Heart left ventricle (tissue), 16 donors: ENCODE measurements around the gene POLR3GL. TPM values are rescaled to one million over a fixed set of nuclear protein-coding genes. Genes with fewer than 3 reads are reported as not detected.

Experiments
- ATAC-seq, 4 donors: fragments of 200-7000 bp; cut with Tn5 transposase; one replicate each; pipeline ENCODE4 v1.9.1; 2020 to 2022; ENCODE audit warnings: moderate library complexity in 4 of 4, mild to moderate bottlenecking in 3 of 4, moderate number of reproducible peaks in 1 of 4
- DNase-seq, 5 donors: peaks; one replicate each; pipeline ENCODE4 v3.0.0-alpha.2; 2020
- H3K27ac ChIP-seq, 12 donors: fragments of 200-600 bp; sonication (generic) in 4 of 12; one replicate each; pipeline versions ENCODE4 v1.5.0 to v1.8.0; 2016 to 2022; ENCODE audit warnings: mild to moderate bottlenecking in 2 of 12
- H3K27me3 ChIP-seq, 9 donors: fragments of 200-600 bp; sonication (generic) in 2 of 9; one replicate each; pipeline versions ENCODE4 v1.5.1 to v1.8.0; 2016 to 2022; ENCODE audit warnings: mild to moderate bottlenecking in 3 of 9
- H3K36me3 ChIP-seq, 9 donors: fragments of 200-600 bp; sonication (generic) in 2 of 9; one replicate each; pipeline versions ENCODE4 v1.5.0 to v1.8.0; 2018 to 2022; ENCODE audit warnings: mild to moderate bottlenecking in 2 of 9
- H3K4me1 ChIP-seq, 12 donors: fragments of 200-600 bp; sonication (generic) in 4 of 12; one replicate each; pipeline versions ENCODE4 v1.5.0 to v1.8.0; 2016 to 2022; ENCODE audit warnings: mild to moderate bottlenecking in 3 of 12
- H3K4me3 ChIP-seq, 12 donors: fragments of 200-600 bp; sonication (generic) in 4 of 12; one replicate each; pipeline versions ENCODE4 v1.5.0 to v1.8.0; 2017 to 2022; ENCODE audit warnings: mild to moderate bottlenecking in 9 of 12, moderate library complexity in 4 of 12
- H3K9me3 ChIP-seq, 12 donors: fragments of 200-600 bp; sonication (generic) in 4 of 12; one replicate each; pipeline versions ENCODE4 v1.5.0 to v1.8.0; 2016 to 2022; ENCODE audit warnings: mild to moderate bottlenecking in 1 of 12
- CTCF ChIP-seq, 12 donors: fragments of 200-600 bp; sonication (generic) in 4 of 12; IDR thresholded peaks; one replicate each; pipeline versions ENCODE4 v1.5.0 to v1.8.0; 2018 to 2022; ENCODE audit warnings: antibody characterized with exemption in 12 of 12, mild to moderate bottlenecking in 5 of 12
- POLR2A ChIP-seq, 2 donors: fragments of 450-650 bp; IDR thresholded peaks; one replicate each; pipeline ENCODE4 v1.6.1; 2017; ENCODE audit warnings: antibody characterized with exemption in 2 of 2, mild to moderate bottlenecking in 2 of 2, moderate library complexity in 2 of 2
- WGBS, 4 donors: extraction: QIAGEN DNeasy Blood & Tissue Kit in 2 of 4; methylation state at CpG; one replicate each; pipeline versions ENCODE4 v1.1.5 to v1.1.7; 2013 to 2018; 5-methylcytosine and 5-hydroxymethylcytosine counted together
- intact Hi-C, 10 donors: fragments of 100-400 bp; cut with DNase I; formaldehyde crosslinking; loops; one replicate each; pipeline versions ENCODE4 v1.11.1 to v1.14.2; 2022
- polyA plus RNA-seq, 2 donors: library from polyadenylated mRNA; stranded (reverse); fragments of 200-250 nt; gene quantifications; one replicate each; pipeline ENCODE4 v1.2.3, GENCODE V29; 2013
- total RNA-seq, 9 donors: library from RNA; depleted of rRNA in 2 of 9; stranded (reverse); fragments of >200 nt in 2 of 9; fragmentation: NEBNext Ultra II Directional in 3 of 9; extraction: Animal tissue kit (Norgen Biotek cat#: 25700) in 3 of 9; gene quantifications; one replicate each; pipeline versions ENCODE4 v1.1.0 to v1.2.4, GENCODE V29; 2016 to 2023
- donor health status: ischemic (EF 13 %, LVEDD 7.1; RV severe dilation, severe dysfunction).
- donor health status: healthy with polysubstance abuse.
- donor health status: DM: no; HTN: yes; CAD: no.
- donor health status: DM: no; HTN: no; CAD: no.
- donor health status: ischemic (EF 25% LVEDD 6.9; RV normal size, moderate dysfunction).
- donor health status: ischemic (EF 25% LVEDD 5.7; RV mildly dilated, moderate dysfunction).
- donor health status: healthy.
- donor health status: DM: yes; HTN: yes; CAD: no.
- donor health status: ischemic (EF 35%, LVEDD 5.7; RV mildly dilated, moderate dysfunction).
- donor health status: nonischemic (EF 11% LVEDD 7.7; RV severe dilation, severe dysfunction).
- donor health status: DM: yes; HTN: yes; CAD: no.
- donor health status: PGD.
- donor health status: ischemic (EF 29% LVEDD 5.4; RV normal size, mild dysfunction).
- donor health status: nonischemic (EF 23%, LVEDD 6.1; RV moderate dilation, normal function).

The POLR3GL gene
- total and polyA plus RNA-seq, 11 donors: 30.2 to 69.4 (median 36.4) TPM

DNA sequence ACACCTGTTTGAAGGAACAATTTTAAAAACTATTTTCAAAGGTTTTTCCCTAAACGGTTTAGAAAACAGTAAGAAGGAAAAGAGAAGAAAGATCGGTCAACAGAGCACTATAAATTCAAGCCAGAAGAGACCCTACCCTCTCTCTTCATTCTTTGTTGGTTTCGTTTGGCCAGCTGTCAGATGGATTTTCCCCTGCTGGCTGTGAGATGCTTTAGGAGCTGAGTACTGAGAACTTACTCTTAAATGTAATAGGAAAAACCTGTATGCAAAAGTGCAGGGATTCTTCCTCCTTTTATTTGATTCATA, 33.2 kb downstream of the POLR3GL start:
- DNase-seq (no peak), ATAC-seq (no peak)
- intact Hi-C loops: loop anchor here in 4 of 10 donors (1.0 to 5.0 kb wide), 4 partner anchors 9 to 35 kb away; partner anchors contain the start of genes ANKRD34A (in 1 of the 4) and POLR3GL (in 1 of the 4)
- peaks cover 10 to 31% (median 29%) of the 10 kb centered on the region in 9 donors for H3K36me3 ChIP-seq
- TF ChIP-seq CTCF (IDR thresholded peaks at IDR 0.05): peak in 1 of 12 donors; percentile 28
- no peak for TF ChIP-seq POLR2A (IDR thresholded peaks at IDR 0.05)
- H3K27ac ChIP-seq: peak overlapping the region; percentile 94 to 100 (median 96)
- WGBS, 4 donors: 9 to 22% (median 10%) methylated on average over 3 of the region's 3 CpGs
- H3K4me3 ChIP-seq: peak overlapping the region; percentile 56 to 94 (median 80)
- peaks cover 3 to 64% (median 35%) of the 10 kb centered on the region in 12 donors for H3K4me1 ChIP-seq
- no peaks in the 10 kb centered on the region for H3K9me3 ChIP-seq
- H3K27me3 ChIP-seq: no peaks in the 10 kb centered on the region

- H3K4me1 ChIP-seq: peaks cover 3 to 60% (median 26%) of the 10 kb centered on the region in 12 donors
- peak in 1 of 2 donors; percentile 28 for TF ChIP-seq POLR2A (IDR thresholded peaks at IDR 0.05)
- no peak for TF ChIP-seq CTCF (IDR thresholded peaks at IDR 0.05)
- H3K4me3 ChIP-seq: peak overlapping the region in 11 of 12 donors; percentile 11 to 94 (median 64)
- intact Hi-C loops: loop anchor here in 1 of 10 donors (5.0 kb wide), 1 partner anchor 37 kb away; the partner anchor contains the start of genes ANKRD34A and POLR3GL
- WGBS, 4 donors: 3 to 16% (median 11%) methylated on average over 5 of the region's 5 CpGs
- H3K36me3 ChIP-seq: peaks cover 3 to 13% (median 11%) of the 10 kb centered on the region in 9 donors
- no peaks in the 10 kb centered on the region for H3K9me3 ChIP-seq
- H3K27me3 ChIP-seq: no peaks in the 10 kb centered on the region
- peak in 1 of 5 donors; percentile 70 for DNase-seq
- H3K27ac ChIP-seq: peak overlapping the region; percentile 68 to 98 (median 96)
- peak; percentile 31 to 43 (median 36) for ATAC-seq
These were observed 35.0 kb downstream of the POLR3GL start for GRCh38 chr1:145999321-146000024.

- no peak for ATAC-seq
- no peak for DNase-seq
- TF ChIP-seq POLR2A (IDR thresholded peaks at IDR 0.05): no peak
- TF ChIP-seq CTCF (IDR thresholded peaks at IDR 0.05): no peak
- Histone ChIP-seq H3K4me3 (peak overlapping the region in 1 of 12 donors; percentile 2), H3K9me3 (no peaks in the 10 kb centered on the region), H3K27ac (peak overlapping the region in 4 of 12 donors; percentile 7 to 60 (median 43)), H3K27me3 (no peaks in the 10 kb centered on the region), H3K4me1 (peaks cover 5 to 82% (median 30%) of the 10 kb centered on the region in 12 donors), H3K36me3 (no peaks in the 10 kb centered on the region)
- WGBS, 4 donors: 91 to 97% (median 95%) methylated on average over 2 of the region's 2 CpGs
- intact Hi-C loops: no loop called here
These were observed 37.2 kb downstream of the POLR3GL start for GRCh38 chr1:146001709-146002108.

DNA sequence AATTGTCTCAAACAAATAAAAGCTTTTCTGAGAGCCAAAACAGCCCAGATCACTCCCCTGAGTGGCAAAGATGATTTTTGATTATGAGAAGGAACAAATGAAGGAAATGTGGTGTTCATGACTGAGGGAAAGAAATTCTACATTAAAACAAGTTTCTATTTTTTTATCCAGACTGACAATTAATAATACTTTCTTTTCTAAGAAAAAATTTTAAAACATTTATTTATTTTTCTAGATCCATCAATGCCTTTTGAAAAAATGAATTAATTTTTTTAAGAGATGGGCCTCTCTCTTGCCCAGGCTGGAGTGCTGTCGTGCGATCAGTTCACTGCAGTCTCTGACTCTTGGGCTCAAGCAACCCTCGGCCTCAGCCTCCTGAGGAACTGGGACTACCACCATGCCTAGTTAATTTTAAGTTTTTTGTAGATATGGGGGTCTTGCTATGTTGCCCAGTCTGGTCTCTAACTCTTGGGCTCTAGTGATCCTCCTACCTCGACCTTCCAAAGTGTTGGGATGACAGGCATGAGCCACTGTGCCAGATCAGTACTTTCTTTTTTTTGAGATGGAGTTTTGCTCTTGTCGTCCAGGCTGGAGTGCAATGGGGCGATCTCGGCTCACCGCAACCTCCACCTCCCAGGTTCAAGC, 43.1 kb downstream of the POLR3GL start:
- peak overlapping the region; percentile 31 to 94 (median 84) for H3K27ac ChIP-seq
- peaks cover 2 to 62% (median 15%) of the 10 kb centered on the region in 12 donors for H3K4me1 ChIP-seq
- DNase-seq (no peak), ATAC-seq (peak in 1 of 4 donors; percentile 10)
- H3K9me3 ChIP-seq: no peaks in the 10 kb centered on the region
- 83 to 86% (median 84%) methylated on average over 8 of the region's 8 CpGs for WGBS, 4 donors
- intact Hi-C loops: loop anchor here in 9 of 10 donors (1.0 to 5.0 kb wide), 6 partner anchors 28 to 45 kb away; partner anchors contain the start of genes ANKRD34A (in 1 of the 9) and POLR3GL (in 1 of the 9)
- H3K36me3 ChIP-seq: no peaks in the 10 kb centered on the region
- H3K27me3 ChIP-seq: no peaks in the 10 kb centered on the region
- TF ChIP-seq CTCF (IDR thresholded peaks at IDR 0.05): peak in 1 of 12 donors; percentile 19
- no peak for TF ChIP-seq POLR2A (IDR thresholded peaks at IDR 0.05)
- peak overlapping the region in 5 of 12 donors; percentile 8 to 27 (median 22) for H3K4me3 ChIP-seq
